Large intestine (tissue), 12 donors: ENCODE results near the gene MYCN. TPM values are rescaled to one million over a fixed set of nuclear protein-coding genes. Genes with fewer than 3 reads are reported as not detected.

Source experiments
- DNase-seq, 2 donors: peaks; one replicate each; pipeline versions ENCODE4 v3.0.0 to v3.0.0-alpha.2; 2013
- H3K27ac ChIP-seq: one replicate; pipeline ENCODE4 v1.5.1; 2013; ENCODE audit warnings: low read length
- H3K27me3 ChIP-seq: 2 replicates; pipeline ENCODE4 v1.6.1; 2013; ENCODE audit warnings: low read length; ENCODE audit not compliant: control insufficient read depth, insufficient read depth
- H3K36me3 ChIP-seq: 2 replicates; pipeline ENCODE4 v1.6.1; 2013; ENCODE audit warnings: low read length; ENCODE audit not compliant: control insufficient read depth, insufficient read depth
- H3K4me1 ChIP-seq: one replicate; pipeline ENCODE4 v1.6.1; 2013; ENCODE audit warnings: low read length; ENCODE audit not compliant: control insufficient read depth, insufficient read depth
- H3K4me3 ChIP-seq: one replicate; pipeline ENCODE4 v1.5.1; 2013; ENCODE audit warnings: low read length
- H3K9me3 ChIP-seq: one replicate; pipeline ENCODE4 v1.6.1; 2013; ENCODE audit warnings: mild to moderate bottlenecking, low read depth, low read length, moderate library complexity; ENCODE audit not compliant: control insufficient read depth
- WGBS: methylation state at CpG from one replicate; pipeline ENCODE4 v1.1.5; 2013; ENCODE audit warnings: low lambda C conversion rate; ENCODE audit not compliant: insufficient coverage; 5-methylcytosine and 5-hydroxymethylcytosine counted together
- long read RNA-seq, 11 donors: transcript quantifications; one replicate each; lab custom pipeline, GENCODE V29; 2026
- polyA plus RNA-seq: library from polyadenylated mRNA; unstranded; fragments of 120-200 nt; gene quantifications from one replicate; pipeline ENCODE4 v1.2.1, GENCODE V29; 2013

The MYCN gene
- 17.9 TPM for polyA plus RNA-seq
- long read RNA-seq, donor 1, result 0 reads
- long read RNA-seq, donor 2, transcript MYCN-201 (3 exons, 2,602 nt), result major isoform, 6 of 6 reads
- long read RNA-seq, donor 2, partial matches to known transcripts, result 0 of 6 reads
- long read RNA-seq, donor 2, other reads (novel, unspliced or antisense), result 0 of 6 reads
- long read RNA-seq, donor 3, result 0 reads
- long read RNA-seq, donor 4, result 0 reads
- long read RNA-seq, donor 5, transcript MYCN-201 (3 exons, 2,602 nt), result major isoform, 5 of 5 reads
- long read RNA-seq, donor 5, partial matches to known transcripts, result 0 of 5 reads
- long read RNA-seq, donor 5, other reads (novel, unspliced or antisense), result 0 of 5 reads
- long read RNA-seq, donor 6, partial matches to known transcripts, result 37 of 40 reads
- long read RNA-seq, donor 6, other reads (novel, unspliced or antisense), result 0 of 40 reads
- long read RNA-seq, donor 7, partial matches to known transcripts, result 0 of 1 reads
- long read RNA-seq, donor 7, other reads (novel, unspliced or antisense), result 0 of 1 reads
- long read RNA-seq, donor 8, partial matches to known transcripts, result 0 of 4 reads
- long read RNA-seq, donor 8, other reads (novel, unspliced or antisense), result 0 of 4 reads
- long read RNA-seq, donor 9, partial matches to known transcripts, result 35 of 38 reads
- long read RNA-seq, donor 9, other reads (novel, unspliced or antisense), result 0 of 38 reads
- long read RNA-seq, donor 10, partial matches to known transcripts, result 0 of 4 reads
- long read RNA-seq, donor 10, other reads (novel, unspliced or antisense), result 0 of 4 reads
- long read RNA-seq, donor 11, partial matches to known transcripts, result 23 of 25 reads
- long read RNA-seq, donor 11, other reads (novel, unspliced or antisense), result 0 of 25 reads

DNA sequence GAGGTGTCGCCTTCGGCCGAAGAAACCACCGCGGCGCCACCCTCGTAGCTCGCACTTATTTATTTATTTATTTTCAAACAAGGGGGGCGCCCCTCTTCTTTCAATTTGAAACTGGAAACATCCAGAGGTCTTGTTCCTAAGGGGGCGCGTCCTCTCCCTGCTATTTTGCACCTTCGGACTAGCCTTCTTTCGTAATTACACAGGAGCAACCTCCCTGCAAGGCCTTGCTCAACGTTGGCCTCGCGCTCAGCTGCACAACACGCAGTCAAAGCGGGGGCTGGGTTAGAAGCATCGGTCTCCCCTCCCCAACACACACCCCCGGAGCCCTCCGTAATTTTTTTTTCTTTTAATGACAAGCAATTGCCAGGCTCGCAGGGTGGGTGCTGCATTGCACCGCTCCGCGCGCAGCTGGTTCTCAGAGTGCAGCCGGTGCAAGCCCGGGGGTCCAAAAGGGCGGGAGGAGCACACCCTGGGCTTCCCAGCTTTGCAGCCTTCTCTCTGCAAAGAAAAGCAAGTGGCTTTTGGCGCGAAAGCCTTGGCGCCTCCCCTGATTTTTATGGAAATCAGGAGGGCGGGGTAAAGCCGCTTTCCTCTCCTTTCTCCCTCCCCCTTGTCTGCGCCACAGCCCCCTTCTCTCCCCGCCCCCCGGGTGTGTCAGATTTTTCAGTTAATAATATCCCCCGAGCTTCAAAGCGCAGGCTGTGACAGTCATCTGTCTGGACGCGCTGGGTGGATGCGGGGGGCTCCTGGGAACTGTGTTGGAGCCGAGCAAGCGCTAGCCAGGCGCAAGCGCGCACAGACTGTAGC lies at the start of gene MYCN:
TSS of gene MYCN (plus strand) at position 697 of the 807 bp plus-strand sequence. CDS start 1,515 bp downstream, outside the sequence.
- Histone ChIP-seq H3K4me1 (peaks cover 16% of the 10 kb centered on the region), H3K4me3 (peak within 1 kb of the TSS; percentile 83), H3K36me3 (peaks cover 3% of the 10 kb centered on the region), H3K27me3 (peaks cover 5% of the 10 kb centered on the region), H3K27ac (peak within 1 kb of the TSS; percentile 74), H3K9me3 (no peaks in the 10 kb centered on the region)
- WGBS, result 0% methylated on average over 1 of the region's 47 CpGs
- peak; percentile 89 to 95 for DNase-seq

DNA sequence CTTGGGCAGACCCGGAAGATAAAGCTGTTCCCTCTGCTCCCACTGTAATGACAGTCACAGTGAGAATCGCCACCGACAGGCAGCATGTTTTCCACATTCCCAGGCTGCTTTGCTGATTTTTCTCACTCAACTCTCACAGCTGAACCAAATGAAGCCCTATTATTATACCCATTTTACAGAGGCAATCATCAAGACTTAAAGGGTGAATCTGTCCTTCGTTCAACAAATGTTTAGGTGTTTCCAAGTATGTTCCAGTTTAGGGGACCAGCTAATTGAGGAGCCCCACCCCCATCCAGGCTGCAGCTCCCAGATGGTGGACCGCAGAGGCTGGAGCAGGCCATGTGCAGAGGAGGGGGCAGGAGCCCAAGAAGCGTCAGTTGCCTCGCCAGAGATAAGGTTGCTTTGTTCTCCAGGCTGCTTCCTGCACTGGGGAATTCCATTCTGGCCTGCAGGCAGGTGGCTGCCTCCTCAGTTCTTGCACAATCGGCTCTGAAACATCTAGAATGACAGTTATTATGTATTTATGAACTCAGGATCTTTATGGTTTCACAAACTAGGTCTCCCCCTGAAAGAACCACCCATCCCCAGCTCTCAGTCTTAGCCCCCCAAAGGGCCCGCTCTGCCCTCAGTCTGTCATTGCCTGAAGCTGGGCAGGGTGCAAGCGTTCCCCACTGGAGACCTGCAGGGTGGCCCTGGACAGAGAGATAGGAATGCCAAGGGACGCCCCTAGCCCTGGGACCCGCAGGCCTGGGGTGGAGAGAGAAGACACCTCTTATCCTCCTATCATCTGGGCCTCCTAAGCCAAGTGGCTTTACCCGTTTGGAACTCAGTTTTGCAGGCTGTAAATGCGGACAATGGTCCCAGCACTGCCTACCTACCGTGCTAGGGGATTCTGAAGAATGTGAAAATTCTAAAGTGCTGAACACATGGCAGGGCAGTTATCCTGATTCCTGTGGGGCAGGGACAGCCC lies 49.1 kb upstream of the MYCN start:
- Histone ChIP-seq H3K4me1 (peaks cover 31% of the 10 kb centered on the region), H3K27ac (peak overlapping the region; percentile 27), H3K27me3 (no peaks in the 10 kb centered on the region), H3K36me3 (no peaks in the 10 kb centered on the region), H3K4me3 (no peak overlapping the region), H3K9me3 (no peaks in the 10 kb centered on the region)
- peak; percentile 77 to 86 for DNase-seq
- WGBS, result 0% methylated on average over 1 of the region's 15 CpGs

DNA sequence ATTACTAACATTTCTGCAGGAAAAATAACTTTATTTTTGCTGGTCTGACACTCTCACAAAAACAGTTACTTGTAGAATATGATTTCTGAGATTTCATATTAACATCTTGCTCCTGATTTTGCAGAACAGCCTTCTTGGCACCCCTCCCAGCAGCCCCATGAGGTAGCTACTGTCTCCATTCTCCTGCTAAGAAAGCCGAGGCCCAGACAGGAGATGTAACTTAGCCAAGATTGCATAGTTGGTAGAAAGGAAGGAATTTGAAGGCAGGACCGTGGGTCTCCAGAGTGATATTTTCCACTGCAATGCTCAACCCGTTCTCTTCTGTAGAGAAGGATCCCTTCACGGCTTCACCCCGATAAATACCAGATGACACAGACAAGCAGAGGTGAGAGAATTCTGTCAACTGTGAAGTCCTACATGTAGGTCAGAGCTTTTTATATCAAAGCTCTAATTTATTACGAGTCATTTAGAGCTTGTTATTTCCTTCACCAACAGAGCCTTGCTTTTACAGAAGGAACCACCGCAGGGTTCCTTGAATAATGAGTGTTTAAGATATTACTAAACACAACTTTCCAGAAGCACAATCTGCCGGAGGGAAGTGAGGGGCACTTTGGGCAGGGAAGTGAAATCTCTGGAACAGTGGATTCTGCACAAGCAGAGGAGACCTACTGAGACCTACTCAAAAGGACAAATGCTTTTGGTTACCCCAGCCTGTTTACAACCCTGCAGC lies 48.0 kb upstream of the MYCN start:
- Histone ChIP-seq H3K9me3 (no peaks in the 10 kb centered on the region), H3K36me3 (no peaks in the 10 kb centered on the region), H3K27me3 (no peaks in the 10 kb centered on the region), H3K4me3 (no peak overlapping the region), H3K4me1 (peaks cover 34% of the 10 kb centered on the region), H3K27ac (no peak overlapping the region)
- WGBS, result 80% methylated on average over 1 of the region's 8 CpGs
- no peak for DNase-seq

DNA sequence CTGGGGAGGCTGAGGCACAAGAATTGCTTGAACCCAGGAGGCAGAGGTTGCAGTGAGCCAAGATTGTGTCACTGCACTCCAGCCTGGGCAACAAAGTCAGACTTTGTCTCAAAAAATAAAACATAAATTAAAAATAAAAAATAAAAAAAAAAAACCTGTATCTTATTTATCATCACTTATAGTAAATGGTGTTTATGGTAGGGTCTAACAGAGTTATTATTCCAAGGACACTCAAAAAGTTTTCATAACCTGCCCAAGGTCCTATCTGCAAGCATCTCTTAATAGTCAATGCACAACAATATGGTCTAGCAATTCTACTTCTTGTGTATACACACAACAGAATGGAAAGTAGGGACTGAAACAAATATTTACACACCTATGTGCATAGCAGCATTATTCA lies 47.3 kb upstream of the MYCN start:
- Histone ChIP-seq H3K4me3 (no peak overlapping the region), H3K36me3 (no peaks in the 10 kb centered on the region), H3K27me3 (no peaks in the 10 kb centered on the region), H3K27ac (no peak overlapping the region), H3K9me3 (no peaks in the 10 kb centered on the region), H3K4me1 (peaks cover 34% of the 10 kb centered on the region)
- no peak for DNase-seq

DNA sequence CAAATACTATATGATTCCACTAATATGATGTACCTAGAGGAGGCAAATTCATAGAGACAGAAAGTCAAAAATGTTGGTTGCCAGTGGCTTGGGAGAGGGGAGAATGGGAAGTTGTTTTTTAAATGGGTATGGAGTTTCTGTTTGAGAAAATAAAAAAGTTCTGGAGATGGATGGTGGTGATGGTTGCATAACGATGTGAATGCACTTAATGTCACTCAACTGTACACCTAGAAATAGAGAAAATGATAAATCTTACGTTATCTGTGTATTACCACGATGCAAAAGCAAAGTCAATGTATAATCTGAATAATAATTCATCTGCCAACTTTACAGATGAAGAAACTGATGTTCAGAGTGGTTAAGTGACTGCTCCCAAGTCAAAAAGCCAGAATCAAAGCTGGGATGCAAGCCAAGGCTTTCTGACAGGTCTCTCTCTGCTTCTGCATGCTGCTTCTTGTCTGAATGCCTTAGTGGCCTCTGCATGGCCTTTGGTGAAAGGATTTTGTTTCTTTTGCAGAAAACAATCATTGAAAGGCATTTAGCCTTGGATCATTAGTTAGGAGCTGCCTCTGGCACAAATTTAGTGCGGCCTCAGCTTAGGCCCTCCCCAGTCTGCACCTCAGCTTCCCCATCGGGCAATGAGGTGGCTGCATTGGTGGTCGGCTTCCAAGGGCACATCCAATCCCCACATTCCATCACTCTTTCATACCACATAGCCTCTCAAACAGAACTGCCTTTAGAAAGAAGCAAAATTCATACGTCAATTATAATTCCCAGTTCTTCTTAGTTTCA lies 46.5 kb upstream of the MYCN start:
- Histone ChIP-seq H3K4me1 (peaks cover 30% of the 10 kb centered on the region), H3K9me3 (no peaks in the 10 kb centered on the region), H3K27ac (no peak overlapping the region), H3K4me3 (no peak overlapping the region), H3K27me3 (no peaks in the 10 kb centered on the region), H3K36me3 (no peaks in the 10 kb centered on the region)
- no peak for DNase-seq
- WGBS, result 94% methylated on average over 2 of the region's 7 CpGs

DNA sequence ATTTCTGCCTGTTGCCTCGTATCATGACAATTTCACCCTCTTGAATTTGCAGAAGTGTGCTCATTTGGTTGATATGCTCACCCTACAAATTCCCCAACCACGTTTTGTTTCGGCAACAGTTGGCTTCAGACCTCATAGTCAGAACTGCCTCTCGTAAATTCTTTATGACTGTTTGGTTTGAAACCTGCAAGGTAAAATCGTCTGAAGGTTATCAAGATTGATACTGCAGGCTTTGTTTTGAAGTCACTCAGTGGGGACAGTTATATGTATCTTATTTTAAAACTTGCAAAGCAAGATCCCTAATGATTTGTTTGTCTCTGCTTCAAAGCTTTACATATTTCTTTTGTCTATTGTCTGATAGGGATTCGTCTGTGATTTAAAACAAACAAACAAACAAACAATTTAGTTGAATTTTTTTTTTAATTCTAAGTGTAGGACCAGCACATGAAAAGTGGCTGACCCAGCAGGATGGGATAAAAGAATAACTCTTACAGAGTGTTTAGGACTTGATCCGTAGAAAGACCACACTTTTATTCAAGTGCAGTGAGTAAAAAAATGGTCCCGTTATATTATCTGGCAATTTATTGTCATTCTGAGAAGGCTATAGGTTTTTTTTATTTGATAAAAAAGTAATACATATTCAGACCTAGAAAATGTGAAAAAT lies 45.7 kb upstream of the MYCN start:
- 50% methylated on average over 3 of the region's 8 CpGs for WGBS
- H3K27ac ChIP-seq, result no peak overlapping the region
- no peaks in the 10 kb centered on the region for H3K36me3 ChIP-seq
- DNase-seq, result no peak
- H3K27me3 ChIP-seq, result no peaks in the 10 kb centered on the region
- H3K9me3 ChIP-seq, result no peaks in the 10 kb centered on the region
- no peak overlapping the region for H3K4me3 ChIP-seq
- peaks cover 28% of the 10 kb centered on the region for H3K4me1 ChIP-seq

DNA sequence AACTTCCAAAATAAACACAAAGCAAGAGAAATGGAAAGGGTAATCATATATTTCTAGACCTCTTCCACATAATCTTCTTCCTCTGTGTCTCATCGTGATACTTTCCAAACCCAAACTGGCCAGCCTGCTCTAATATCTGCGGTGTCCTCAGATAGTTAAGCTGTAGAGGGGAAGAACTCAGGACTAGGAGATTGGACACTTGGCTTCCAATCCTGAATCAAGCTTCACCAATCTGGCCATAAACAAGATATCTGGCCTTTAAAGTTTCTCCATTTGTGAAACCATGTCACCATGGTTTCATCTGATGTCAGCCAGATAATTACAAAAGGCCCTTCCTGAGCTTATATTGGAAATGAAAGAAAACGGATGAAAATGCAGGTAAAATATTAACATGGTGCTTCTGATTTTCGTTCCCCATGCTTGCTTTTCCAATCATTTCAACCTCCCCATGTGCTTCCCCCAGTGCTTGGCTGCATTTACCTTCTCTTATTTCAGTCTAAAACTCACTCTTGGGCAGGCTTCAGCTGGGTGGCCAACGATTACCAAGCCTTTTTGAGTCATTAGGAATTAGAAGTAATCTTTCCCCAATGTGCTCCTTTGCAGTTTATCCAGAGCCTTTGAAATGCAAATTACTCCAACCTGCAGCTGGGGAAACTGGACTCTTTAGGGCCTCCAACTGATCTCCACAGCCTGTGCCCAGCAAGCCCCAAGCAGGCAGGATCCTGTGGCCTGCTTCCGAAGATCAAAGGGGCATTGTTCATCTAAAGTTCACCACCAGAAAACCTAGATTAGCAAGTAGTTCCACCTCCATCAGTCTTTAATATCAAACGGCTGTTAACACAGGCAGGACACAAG lies 44.5 kb upstream of the MYCN start:
- 29% methylated on average over 1 of the region's 7 CpGs for WGBS
- H3K4me1 ChIP-seq, result peaks cover 19% of the 10 kb centered on the region
- DNase-seq, result no peak
- no peaks in the 10 kb centered on the region for H3K36me3 ChIP-seq
- no peak overlapping the region for H3K4me3 ChIP-seq
- H3K9me3 ChIP-seq, result no peaks in the 10 kb centered on the region
- no peak overlapping the region for H3K27ac ChIP-seq
- no peaks in the 10 kb centered on the region for H3K27me3 ChIP-seq

DNA sequence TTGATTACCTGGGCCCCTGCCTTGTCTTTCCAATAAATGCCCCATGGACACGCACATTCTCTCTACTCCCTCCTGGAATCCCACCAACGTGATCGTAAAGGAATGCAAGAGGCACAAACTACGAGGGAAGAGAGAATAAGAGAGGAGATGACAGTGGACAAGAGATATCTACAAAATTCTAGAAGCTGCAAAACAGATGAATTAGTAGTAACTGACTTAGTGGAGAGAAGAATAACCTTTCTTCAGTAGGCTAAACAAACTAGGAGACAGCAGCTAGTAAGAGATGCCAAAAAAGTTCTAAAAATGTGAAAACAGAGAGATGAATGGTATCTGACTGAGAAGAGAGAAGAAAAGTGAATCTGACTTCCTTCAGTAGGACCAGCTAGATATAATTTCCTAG lies 43.5 kb upstream of the MYCN start:
- Histone ChIP-seq H3K4me1 (peaks cover 9% of the 10 kb centered on the region), H3K4me3 (no peak overlapping the region), H3K27ac (no peak overlapping the region), H3K27me3 (no peaks in the 10 kb centered on the region), H3K36me3 (no peaks in the 10 kb centered on the region), H3K9me3 (peaks cover 3% of the 10 kb centered on the region)
- DNase-seq, result no peak
- 97% methylated on average over 3 of the region's 4 CpGs for WGBS
